Measurements from ENCODE around the gene FHIP1A.

GRCh38 chr4:151427266-151427665, 18.3 kb downstream of the FHIP1A start:
- TF ChIP-seq TAF1 (IDR thresholded peaks at IDR 0.05; ENCODE audit: borderline replicate concordance, insufficient read depth, low read length): no peak
- TF ChIP-seq, protein P1, sequence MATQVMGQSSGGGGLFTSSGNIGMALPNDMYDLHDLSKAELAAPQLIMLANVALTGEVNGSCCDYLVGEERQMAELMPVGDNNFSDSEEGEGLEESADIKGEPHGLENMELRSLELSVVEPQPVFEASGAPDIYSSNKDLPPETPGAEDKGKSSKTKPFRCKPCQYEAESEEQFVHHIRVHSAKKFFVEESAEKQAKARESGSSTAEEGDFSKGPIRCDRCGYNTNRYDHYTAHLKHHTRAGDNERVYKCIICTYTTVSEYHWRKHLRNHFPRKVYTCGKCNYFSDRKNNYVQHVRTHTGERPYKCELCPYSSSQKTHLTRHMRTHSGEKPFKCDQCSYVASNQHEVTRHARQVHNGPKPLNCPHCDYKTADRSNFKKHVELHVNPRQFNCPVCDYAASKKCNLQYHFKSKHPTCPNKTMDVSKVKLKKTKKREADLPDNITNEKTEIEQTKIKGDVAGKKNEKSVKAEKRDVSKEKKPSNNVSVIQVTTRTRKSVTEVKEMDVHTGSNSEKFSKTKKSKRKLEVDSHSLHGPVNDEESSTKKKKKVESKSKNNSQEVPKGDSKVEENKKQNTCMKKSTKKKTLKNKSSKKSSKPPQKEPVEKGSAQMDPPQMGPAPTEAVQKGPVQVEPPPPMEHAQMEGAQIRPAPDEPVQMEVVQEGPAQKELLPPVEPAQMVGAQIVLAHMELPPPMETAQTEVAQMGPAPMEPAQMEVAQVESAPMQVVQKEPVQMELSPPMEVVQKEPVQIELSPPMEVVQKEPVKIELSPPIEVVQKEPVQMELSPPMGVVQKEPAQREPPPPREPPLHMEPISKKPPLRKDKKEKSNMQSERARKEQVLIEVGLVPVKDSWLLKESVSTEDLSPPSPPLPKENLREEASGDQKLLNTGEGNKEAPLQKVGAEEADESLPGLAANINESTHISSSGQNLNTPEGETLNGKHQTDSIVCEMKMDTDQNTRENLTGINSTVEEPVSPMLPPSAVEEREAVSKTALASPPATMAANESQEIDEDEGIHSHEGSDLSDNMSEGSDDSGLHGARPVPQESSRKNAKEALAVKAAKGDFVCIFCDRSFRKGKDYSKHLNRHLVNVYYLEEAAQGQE (IDR thresholded peaks at IDR 0.05; ENCODE audit: insufficient read depth in 1 of 2, low read depth in 2 of 2, low read length in 2 of 2): no peak
- TF ChIP-seq FOXP2 (optimal IDR thresholded peaks at IDR 0.05; ENCODE audit: borderline replicate concordance, extremely low read depth, extremely low read length, insufficient read depth): no peak
- no peak for TF ChIP-seq POLR2AphosphoS5 (IDR thresholded peaks at IDR 0.05; ENCODE audit: low read depth, low read length)
- no peak for TF ChIP-seq SIN3A (IDR thresholded peaks at IDR 0.05; ENCODE audit: borderline replicate concordance, insufficient read depth, low read length)
